K562 (cell line): Measurements from ENCODE around the gene RHOBTB3. TPM values are rescaled to one million over a fixed set of nuclear protein-coding genes. Genes with fewer than 3 reads are reported as not detected.
A peak's percentile ranks its signal among the peaks of the same experiment; 100 is the strongest.

ENCODE experiments used
- CGGBP1 ChIP-seq: fragments of 250-450 bp; sonication (Bioruptor Pico); IDR thresholded peaks from 2 replicates; pipeline ENCODE4 v1.9.0; 2021; ENCODE audit warnings: mild to moderate bottlenecking
- E2F6 ChIP-seq, 2 experiments: IDR thresholded peaks; 2 replicates each; pipeline ENCODE4 v1.6.1; 2011; ENCODE audit warnings: borderline replicate concordance in 1 of 2, control low read depth in 1 of 2, low read depth in 1 of 2, low read length in 1 of 2, mild to moderate bottlenecking in 1 of 2, mixed read lengths in 1 of 2, moderate library complexity in 1 of 2; ENCODE audit not compliant: insufficient read depth in 1 of 2, insufficient read length in 1 of 2, poor library complexity in 1 of 2, severe bottlenecking in 1 of 2; ENCODE audit errors: extremely low read depth in 1 of 2
- E2F8 ChIP-seq: fragments of 450-650 bp; IDR thresholded peaks from 2 replicates; pipeline ENCODE4 v1.7.1; 2018; ENCODE audit warnings: mild to moderate bottlenecking, low read depth; ENCODE audit not compliant: partially characterized antibody
- FOXK1 ChIP-seq: sonication (generic); formaldehyde crosslinking; IDR thresholded peaks from 2 replicates; pipeline ENCODE4 v1.8.0; 2022; ENCODE audit warnings: missing genetic modification reagents, mild to moderate bottlenecking, borderline replicate concordance
- ILK ChIP-seq: fragments of 450-650 bp; IDR thresholded peaks from 2 replicates; pipeline ENCODE4 v1.6.1; 2016; ENCODE audit warnings: missing genetic modification characterization, low read depth, mild to moderate bottlenecking, missing compliant biosample characterization, moderate library complexity, borderline replicate concordance
- IRF1 ChIP-seq: sonication (generic); formaldehyde crosslinking; IDR thresholded peaks from 2 replicates; pipeline ENCODE4 v1.8.0; 2022; ENCODE audit warnings: missing genetic modification reagents, mild to moderate bottlenecking, borderline replicate concordance
- NCOR1 ChIP-seq: fragments of 450-650 bp; IDR thresholded peaks from 2 replicates; pipeline ENCODE4 v1.6.1; 2016; ENCODE audit warnings: mild to moderate bottlenecking, moderate library complexity
- PCBP1 ChIP-seq: fragments of 200-400 bp; formaldehyde crosslinking; IDR thresholded peaks from 2 replicates; pipeline ENCODE4 v1.6.1; 2018; ENCODE audit warnings: mild to moderate bottlenecking, low read depth, low read length; ENCODE audit not compliant: poor library complexity, severe bottlenecking
- PHB2 ChIP-seq: fragments of 450-650 bp; IDR thresholded peaks from 2 replicates; pipeline ENCODE4 v1.6.1; 2017; ENCODE audit warnings: low read depth
- POLR2A ChIP-seq: fragments of 450-650 bp; conservative IDR thresholded peaks from 2 replicates; pipeline ENCODE4 v1.6.1; 2016
- RBBP5 ChIP-seq: fragments of 200-600 bp; sonication (generic); IDR thresholded peaks from 2 replicates; pipeline ENCODE4 v1.6.1; 2012; ENCODE audit warnings: borderline replicate concordance, mild to moderate bottlenecking, low read length, control low read depth, inconsistent platforms; ENCODE audit not compliant: insufficient read depth, poor library complexity, severe bottlenecking
- RFX1 ChIP-seq: fragments of 450-650 bp; IDR thresholded peaks from 2 replicates; pipeline ENCODE4 v1.6.1; 2016; ENCODE audit warnings: mild to moderate bottlenecking, moderate library complexity
- SNRNP70 ChIP-seq: fragments of 200-400 bp; formaldehyde crosslinking; optimal IDR thresholded peaks from 2 replicates; pipeline ENCODE3; 2017; ENCODE audit warnings: low read depth, low read length
- ZBTB17 ChIP-seq: fragments of 450-650 bp; formaldehyde crosslinking; IDR thresholded peaks from 2 replicates; pipeline ENCODE4 v1.4.0; 2020; ENCODE audit warnings: mild to moderate bottlenecking
- ZNF282 ChIP-seq: sonication (generic); formaldehyde crosslinking; IDR thresholded peaks from 2 replicates; pipeline ENCODE4 v1.8.1; 2023; ENCODE audit warnings: missing genetic modification reagents
- ZNF384 ChIP-seq: IDR thresholded peaks from 2 replicates; pipeline ENCODE4 v1.6.1; 2012; ENCODE audit warnings: low read depth, low read length, improper control_type of control experiment
- ZNF445 ChIP-seq: fragments of 250-450 bp; sonication (Bioruptor Pico); IDR thresholded peaks from 2 replicates; pipeline ENCODE4 v1.4.0; 2020; ENCODE audit warnings: low read depth, mild to moderate bottlenecking, moderate library complexity
- ZNF609 ChIP-seq: sonication (generic); formaldehyde crosslinking; IDR thresholded peaks from 2 replicates; pipeline ENCODE4 v1.8.1; 2023; ENCODE audit warnings: missing genetic modification reagents, mild to moderate bottlenecking, borderline replicate concordance
- polyA plus RNA-seq, 8 experiments: library from polyadenylated mRNA; depleted of rRNA in 4 of 8; stranded (reverse) in 5 of 8; unstranded in 3 of 8; fragments of >200 nt; fragmentation: Nextera tagmentation in 2 of 8; fragmentation: Illumina TruSeq in 1 of 8; extraction: Ambion mirVana in 2 of 8; extraction: Trizol in 1 of 8; gene quantifications; 2 replicates each; pipeline versions ENCODE4 v1.2.1 to v1.2.3, GENCODE V29; 2011 to 2014; ENCODE audit warnings: inconsistent platforms in 1 of 8, missing spikeins in 1 of 8
- total RNA-seq, 7 experiments: library from RNA; depleted of rRNA in 6 of 7; stranded (reverse); fragments of >200 nt in 6 of 7; fragmentation: Illumina TruSeq in 2 of 7; extraction: Trizol in 2 of 7; gene quantifications; 2 replicates each; pipeline versions ENCODE4 v1.2.1 to v1.2.3, GENCODE V29; 2011 to 2021; ENCODE audit warnings: low replicate concordance in 1 of 7

Gene RHOBTB3
- total and polyA plus RNA-seq, 9 of the 15 experiments (the other 6 are each of a cell fraction or from before 2014, with no cell fraction given): 39.7 to 143 (median 115) TPM

- TF ChIP-seq CGGBP1: 0 out of 2 replicates have a peak, but pooled peaks have one; percentile 81
- TF ChIP-seq POLR2A: no peak
- no peak for TF ChIP-seq SNRNP70
- TF ChIP-seq ZNF445: peak; percentile 97
- TF ChIP-seq RBBP5: no peak
- TF ChIP-seq E2F8: peak; percentile 28
- no peak for TF ChIP-seq ZNF282 (CRISPR knock-in tag)
- no peak for TF ChIP-seq IRF1
- no peak for TF ChIP-seq E2F6 (IDR thresholded peaks at IDR 0.05; ENCODE audit: borderline replicate concordance in 1 of 2, extremely low read depth in 1 of 2, insufficient read depth in 1 of 2, insufficient read length in 1 of 2, low read depth in 1 of 2, low read length in 1 of 2, poor library complexity in 1 of 2, severe bottlenecking in 1 of 2)
- TF ChIP-seq ZNF609 (CRISPR knock-in tag): no peak
- no peak for TF ChIP-seq PCBP1
- TF ChIP-seq PHB2: no peak
- TF ChIP-seq ZNF384: no peak
- no peak for TF ChIP-seq RFX1
- peak; percentile 98 for TF ChIP-seq ZBTB17
- TF ChIP-seq FOXK1 (CRISPR knock-in tag): no peak
- no peak; the same call in 1 of the 2 replicates for TF ChIP-seq NCOR1
- TF ChIP-seq ILK (tag): peak; percentile 99
These were observed 2.5 kb upstream of the RHOBTB3 start (continued) for GRCh38 chr5:95728494-95729114.
